Vagina (tissue), 2 donors: ENCODE data around the gene PEBP1. TPM values are rescaled to one million over a fixed set of nuclear protein-coding genes. Genes with fewer than 3 reads are reported as not detected.
"Not testable (repeated sequence)": the region's sequence is repeated elsewhere in the genome, so short reads cannot be mapped to it uniquely, and the experiment has no call there.

Experiments
- DNase-seq, 2 donors: peaks; one replicate each; pipeline ENCODE4 v3.0.0-alpha.2; 2017; ENCODE audit errors: extremely low spot score in 2 of 2
- H3K27ac ChIP-seq: fragments of 200-600 bp; sonication (generic); one replicate; pipeline ENCODE4 v1.5.1; 2019
- H3K27me3 ChIP-seq: fragments of 200-600 bp; sonication (generic); one replicate; pipeline ENCODE4 v1.5.1; 2019
- H3K36me3 ChIP-seq, 2 donors: fragments of 200-600 bp; sonication (generic); one replicate each; pipeline ENCODE4 v1.5.1; 2017 to 2019
- H3K4me1 ChIP-seq: fragments of 200-600 bp; sonication (generic); one replicate; pipeline ENCODE4 v1.5.1; 2019
- H3K4me3 ChIP-seq, 2 donors: fragments of 200-600 bp; sonication (generic); 1 replicate in 1 of 2; 2 replicates in 1 of 2; pipeline ENCODE4 v1.5.1; 2016 to 2019
- H3K9me3 ChIP-seq: fragments of 200-600 bp; sonication (generic); one replicate; pipeline ENCODE4 v1.5.1; 2019
- CTCF ChIP-seq, 3 experiments: fragments of 450-650 bp in 2 of 3; fragments of 200-600 bp in 1 of 3; sonication (generic) in 1 of 3; IDR thresholded peaks; one replicate each; pipeline ENCODE4 v1.5.1; 2017 to 2019; ENCODE audit warnings: antibody characterized with exemption in 3 of 3, mild to moderate bottlenecking in 2 of 3, moderate library complexity in 2 of 3
- POLR2A ChIP-seq, 2 donors: fragments of 450-650 bp; IDR thresholded peaks; one replicate each; pipeline ENCODE4 v1.6.1; 2017; ENCODE audit warnings: antibody characterized with exemption in 2 of 2, mild to moderate bottlenecking in 2 of 2, moderate library complexity in 2 of 2
- POLR2AphosphoS5 ChIP-seq, 2 donors: sonication (generic); formaldehyde crosslinking; IDR thresholded peaks; one replicate each; pipeline ENCODE4 v1.9.0; 2017; ENCODE audit warnings: antibody characterized with exemption in 2 of 2, mild to moderate bottlenecking in 2 of 2, low read depth in 1 of 2; ENCODE audit not compliant: insufficient read depth in 1 of 2
- intact Hi-C: fragments of 100-400 bp; cut with DNase I; formaldehyde crosslinking; loops from one replicate; pipeline ENCODE4 v1.15.1; 2023
- total RNA-seq: library from RNA; depleted of rRNA; stranded (reverse); fragments of >200 nt; gene quantifications from one replicate; pipeline ENCODE4 v1.2.3, GENCODE V29; 2016

Gene PEBP1
- total RNA-seq, 1 donor from 2014 or later, result 167 TPM

GRCh38 chr12:118126119-118126757 lies 9.7 kb upstream of the PEBP1 start:
- no peak for TF ChIP-seq POLR2AphosphoS5 (IDR thresholded peaks at IDR 0.05; ENCODE audit: insufficient read depth in 1 of 2, low read depth in 1 of 2)
- no peak for TF ChIP-seq POLR2A (IDR thresholded peaks at IDR 0.05)
- TF ChIP-seq CTCF (IDR thresholded peaks at IDR 0.05), result no peak
- Histone ChIP-seq H3K27ac (no peak overlapping the region), H3K9me3 (no peaks in the 10 kb centered on the region), H3K4me3 (no peak overlapping the region), H3K36me3 (no peaks in the 10 kb centered on the region), H3K27me3 (no peaks in the 10 kb centered on the region), H3K4me1 (no peaks in the 10 kb centered on the region)
- DNase-seq, result no peak
- intact Hi-C loops, result no loop called here

GRCh38 chr12:118127867-118128266 lies 8.1 kb upstream of the PEBP1 start:
- no peaks in the 10 kb centered on the region for H3K36me3 ChIP-seq
- peaks cover 7% of the 10 kb centered on the region for H3K4me1 ChIP-seq
- H3K27me3 ChIP-seq, result no peaks in the 10 kb centered on the region
- no peaks in the 10 kb centered on the region for H3K9me3 ChIP-seq
- no peak overlapping the region for H3K27ac ChIP-seq
- H3K4me3 ChIP-seq, result no peak overlapping the region
- intact Hi-C loops, result no loop called here
- no peak for DNase-seq
- no peak for TF ChIP-seq CTCF (IDR thresholded peaks at IDR 0.05)
- no peak for TF ChIP-seq POLR2AphosphoS5 (IDR thresholded peaks at IDR 0.05; ENCODE audit: insufficient read depth in 1 of 2, low read depth in 1 of 2)
- no peak for TF ChIP-seq POLR2A (IDR thresholded peaks at IDR 0.05)

- intact Hi-C loops, DNase-seq: not testable (repeated sequence)
These were observed 6.5 kb upstream of the PEBP1 start for GRCh38 chr12:118129436-118129835.

GRCh38 chr12:118136559-118137003 lies 657 bp downstream of the PEBP1 start:
- Histone ChIP-seq H3K4me3 (peak overlapping the region; percentile 77 to 85), H3K9me3 (no peaks in the 10 kb centered on the region), H3K27me3 (no peaks in the 10 kb centered on the region), H3K36me3 (peaks cover 0 to 33% of the 10 kb centered on the region in 2 donors), H3K27ac (peak overlapping the region; percentile 87), H3K4me1 (peaks cover 44% of the 10 kb centered on the region)
- TF ChIP-seq POLR2A (IDR thresholded peaks at IDR 0.05), result no peak
- no peak for TF ChIP-seq CTCF (IDR thresholded peaks at IDR 0.05)
- no peak for TF ChIP-seq POLR2AphosphoS5 (IDR thresholded peaks at IDR 0.05; ENCODE audit: insufficient read depth in 1 of 2, low read depth in 1 of 2)
- no peak for DNase-seq
- intact Hi-C loops, result loop anchor here (5.0 kb wide), 1 partner anchor 241 kb away; the partner anchor contains the start of gene SUDS3

More at GRCh38 chr12:118129436-118129835, 6.5 kb upstream of the PEBP1 start:
- not testable (repeated sequence) for H3K4me3 ChIP-seq, H3K4me1 ChIP-seq, H3K9me3 ChIP-seq, H3K27ac ChIP-seq, H3K36me3 ChIP-seq, H3K27me3 ChIP-seq

- H3K27ac ChIP-seq, result peak overlapping the region; percentile 87
- H3K36me3 ChIP-seq, result peaks cover 0 to 40% of the 10 kb centered on the region in 2 donors
- DNase-seq, result no peak
- no peak for TF ChIP-seq CTCF (IDR thresholded peaks at IDR 0.05)
- TF ChIP-seq POLR2AphosphoS5 (IDR thresholded peaks at IDR 0.05; ENCODE audit: insufficient read depth in 1 of 2, low read depth in 1 of 2), result no peak
- no peak for TF ChIP-seq POLR2A (IDR thresholded peaks at IDR 0.05)
- H3K9me3 ChIP-seq, result no peaks in the 10 kb centered on the region
- H3K27me3 ChIP-seq, result no peaks in the 10 kb centered on the region
- intact Hi-C loops, result loop anchor here (5.0 kb wide), 1 partner anchor 240 kb away; the partner anchor contains the start of gene SUDS3
- peaks cover 39% of the 10 kb centered on the region for H3K4me1 ChIP-seq
- peak overlapping the region; percentile 77 to 85 for H3K4me3 ChIP-seq
These were observed 1.3 kb downstream of the PEBP1 start for GRCh38 chr12:118137148-118137678.
